ENCODE results near the gene FBXO42. TPM values are rescaled to one million over a fixed set of nuclear protein-coding genes. Genes with fewer than 3 reads are reported as not detected.

The FBXO42 gene
- polyA plus RNA-seq, 1 experiment = 15.1 TPM

DNA sequence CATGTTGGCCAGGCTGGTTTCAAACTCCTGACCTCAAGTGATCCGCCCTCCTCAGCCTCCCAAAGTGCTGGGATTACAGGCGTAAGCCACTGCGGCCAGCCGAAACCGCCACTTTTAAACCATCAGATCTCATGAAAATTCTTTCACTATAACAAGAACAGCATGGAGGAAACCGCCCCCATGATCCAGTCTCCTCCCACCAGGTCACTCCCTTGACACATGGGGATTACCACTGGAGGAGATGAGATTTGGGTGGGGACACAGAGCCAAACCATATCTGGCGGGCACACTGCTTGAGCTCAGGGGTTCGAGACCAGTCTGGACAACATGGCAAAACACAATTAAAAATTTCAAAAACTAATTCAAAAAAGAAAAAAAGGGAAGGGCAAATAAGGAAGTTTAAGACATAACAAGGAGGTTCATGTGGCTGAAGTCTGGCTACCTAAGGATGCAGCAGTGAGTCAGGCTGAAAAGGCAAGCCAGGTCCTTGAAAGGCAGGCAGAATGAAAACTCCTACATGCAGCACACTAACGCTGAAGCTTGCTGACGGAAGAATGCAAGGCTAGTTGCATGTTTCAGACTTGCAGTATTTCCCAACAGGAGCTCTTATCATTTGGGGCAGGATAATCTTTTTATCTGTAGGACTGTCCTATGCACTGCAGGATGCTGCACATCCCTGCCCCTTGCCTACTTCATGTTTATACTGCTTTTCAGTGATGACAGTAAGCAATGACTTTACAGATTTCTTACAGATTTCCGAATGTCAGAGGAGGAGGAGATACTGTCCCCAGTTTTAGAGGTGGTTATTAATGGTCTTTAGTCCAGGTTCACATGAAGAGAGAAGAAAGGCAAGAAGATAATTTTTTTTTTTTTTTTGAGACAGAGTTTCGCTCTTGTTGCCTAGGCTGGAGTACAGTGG lies 49.3 kb downstream of the FBXO42 start:
- no peak for TF ChIP-seq CTCF (IDR thresholded peaks at IDR 0.05; ENCODE audit: low read depth, low read length)
- no peak for DNase-seq (ENCODE audit: low read depth, low spot score)
- no peaks in the 10 kb centered on the region for H3K9me3 ChIP-seq (ENCODE audit: control insufficient read depth, insufficient read depth, low read length)
- no peak overlapping the region for H3K4me3 ChIP-seq (ENCODE audit: low read depth, low read length)
- ChIA-PET CTCF (no interaction called here), POLR2A (no interaction called here)
- no peak overlapping the region for H3K27ac ChIP-seq (ENCODE audit: low read depth, low read length)
- no peaks in the 10 kb centered on the region for H3K27me3 ChIP-seq (ENCODE audit: control insufficient read depth, insufficient read depth, low read length)

GRCh38 chr1:16300436-16300835 lies 51.8 kb downstream of the FBXO42 start:
- H3K27me3 ChIP-seq (ENCODE audit: control insufficient read depth, insufficient read depth, low read length) = no peaks in the 10 kb centered on the region
- POLR2A ChIA-PET = no interaction called here
- no peak for DNase-seq (ENCODE audit: low read depth, low spot score)
- no peak overlapping the region for H3K27ac ChIP-seq (ENCODE audit: low read depth, low read length)
- CTCF ChIA-PET = interaction anchor here (0.6 kb wide), 3 partner anchors 19 to 429 kb away, joined by 3 to 4 read pairs (median 4); no protein-coding TSS in a partner anchor
- H3K4me3 ChIP-seq (ENCODE audit: low read depth, low read length) = no peak overlapping the region
- no peaks in the 10 kb centered on the region for H3K9me3 ChIP-seq (ENCODE audit: control insufficient read depth, insufficient read depth, low read length)
- no peak for TF ChIP-seq CTCF (IDR thresholded peaks at IDR 0.05; ENCODE audit: low read depth, low read length)

DNA sequence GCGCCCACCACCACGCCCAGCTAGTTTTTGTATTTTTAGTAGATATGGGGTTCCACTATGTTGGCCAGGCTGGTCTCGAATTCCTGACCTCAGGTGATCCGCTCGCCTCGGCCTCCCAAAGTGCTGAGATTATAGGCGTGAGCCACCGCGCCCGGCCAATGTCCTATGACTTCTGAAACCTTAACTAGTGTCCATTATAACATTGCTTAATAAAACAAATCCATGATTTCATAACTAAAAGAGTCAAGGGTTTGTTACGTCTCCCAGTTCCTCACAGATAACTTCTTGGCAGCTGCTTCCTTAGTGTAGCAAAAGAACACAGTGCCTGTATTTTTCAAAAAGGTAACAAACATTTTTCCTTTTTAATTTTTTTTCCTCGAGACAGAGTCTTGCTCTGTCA lies 53.6 kb downstream of the FBXO42 start:
- Histone ChIP-seq H3K27ac (ENCODE audit: low read depth, low read length) (no peak overlapping the region), H3K4me3 (ENCODE audit: low read depth, low read length) (no peak overlapping the region), H3K9me3 (ENCODE audit: control insufficient read depth, insufficient read depth, low read length) (no peaks in the 10 kb centered on the region), H3K27me3 (ENCODE audit: control insufficient read depth, insufficient read depth, low read length) (no peaks in the 10 kb centered on the region)
- no peak for TF ChIP-seq CTCF (IDR thresholded peaks at IDR 0.05; ENCODE audit: low read depth, low read length)
- DNase-seq (ENCODE audit: low read depth, low spot score) = no peak
- CTCF ChIA-PET = no interaction called here
- POLR2A ChIA-PET = no interaction called here

DNA sequence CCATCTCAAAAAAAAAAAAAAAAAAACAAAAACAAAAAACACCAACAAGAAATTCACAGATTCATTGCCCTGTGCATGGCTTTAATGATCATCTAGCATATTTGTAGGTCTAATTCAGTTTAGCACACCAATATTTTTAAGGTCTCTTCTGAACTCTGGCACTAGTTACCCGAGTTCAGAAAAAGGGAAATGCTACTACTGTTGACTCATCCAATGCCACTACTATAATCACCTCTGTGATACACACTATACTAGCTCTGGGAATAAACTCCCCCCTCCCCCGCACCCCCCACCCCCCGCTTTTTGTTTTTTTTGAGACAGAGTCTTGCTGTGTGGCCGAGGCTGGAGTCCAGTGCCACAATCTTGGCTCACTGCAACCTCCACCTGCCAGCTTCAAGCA lies 55.6 kb downstream of the FBXO42 start:
- no peak for TF ChIP-seq CTCF (IDR thresholded peaks at IDR 0.05; ENCODE audit: low read depth, low read length)
- POLR2A ChIA-PET = no interaction called here
- Histone ChIP-seq H3K4me3 (ENCODE audit: low read depth, low read length) (no peak overlapping the region), H3K27me3 (ENCODE audit: control insufficient read depth, insufficient read depth, low read length) (no peaks in the 10 kb centered on the region), H3K27ac (ENCODE audit: low read depth, low read length) (no peak overlapping the region), H3K9me3 (ENCODE audit: control insufficient read depth, insufficient read depth, low read length) (no peaks in the 10 kb centered on the region)
- CTCF ChIA-PET = interaction anchor here (0.7 kb wide), 1 partner anchor 255 kb away, joined by 6 read pairs; no protein-coding TSS in a partner anchor
- DNase-seq (ENCODE audit: low read depth, low spot score) = no peak

Measured in AG04450 (cell line).